ENCODE measurements around the gene NRM.

Gene NRM

GRCh38 chr6:30689985-30690384 lies 799 bp downstream of the NRM start:
- no peaks in the 10 kb centered on the region for H3K9me3 ChIP-seq (ENCODE audit: control extremely low read depth in 1 of 5, control insufficient read depth in 4 of 5, insufficient read depth in 2 of 5, low read depth in 1 of 5, low read length in 4 of 5)

DNA sequence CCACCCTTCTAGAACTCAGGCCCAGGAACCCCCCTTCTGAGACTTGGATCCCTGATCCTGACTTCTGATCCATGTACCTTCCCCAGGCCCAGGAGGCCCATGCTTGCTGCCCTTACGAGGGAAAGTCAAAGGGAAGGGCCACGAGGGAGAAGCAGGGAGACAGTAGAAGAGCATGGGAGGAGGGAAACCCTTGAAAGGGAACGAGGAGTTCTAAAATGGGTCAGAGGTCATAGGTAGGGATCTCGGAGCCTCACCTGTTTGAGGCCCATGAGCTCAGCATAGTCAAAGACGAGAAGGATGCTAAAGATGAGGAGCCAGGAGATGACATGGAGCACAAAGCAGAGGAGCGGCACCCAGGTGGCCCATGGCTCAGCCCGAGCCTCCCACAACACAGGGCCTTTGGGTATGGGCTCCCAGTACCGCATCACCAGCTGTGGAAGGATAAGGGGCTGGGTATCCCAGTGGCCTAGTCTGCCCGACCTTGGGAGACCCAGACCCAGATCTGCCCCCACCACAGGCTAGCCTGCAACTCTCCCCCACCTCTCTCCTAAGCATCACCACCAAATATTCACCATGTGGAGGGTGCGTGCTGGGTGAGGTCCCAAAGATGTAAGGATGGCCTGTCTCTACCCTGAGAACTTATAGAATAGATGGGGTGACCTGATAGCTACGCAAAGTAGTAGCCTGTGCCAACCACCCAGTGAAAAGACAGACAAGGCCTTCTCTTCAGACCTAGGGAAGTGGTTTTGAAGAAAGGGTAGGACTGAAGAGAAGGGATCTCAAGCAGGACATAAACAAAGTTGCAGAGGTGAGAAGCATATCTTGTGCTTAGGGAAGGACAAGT lies 1.5 kb downstream of the NRM start:
- no peak for DNase-seq
- POLR2A ChIA-PET = interaction anchor here (0.5 to 1.2 kb wide), 4 partner anchors 28 to 110 kb away, joined by 3 to 9 read pairs (median 3); no protein-coding TSS in a partner anchor
- H3K27me3 ChIP-seq (replicated peaks in 2 of 5; ENCODE audit: control insufficient read depth in 4 of 5, insufficient read depth in 5 of 5, low read length in 4 of 5) = no peaks in the 10 kb centered on the region
- peak overlapping the region in 1 of 2 experiments; percentile 59 for H3K27ac ChIP-seq (ENCODE audit: insufficient read depth in 1 of 2, low read depth in 1 of 2, low read length in 2 of 2, poor library complexity in 1 of 2, severe bottlenecking in 2 of 2)
- 88% methylated on average over 9 of the region's 11 CpGs for WGBS (ENCODE audit: insufficient coverage)
- peaks cover 0 to 9% (median 0%) of the 10 kb centered on the region in 4 experiments for H3K36me3 ChIP-seq (ENCODE audit: control insufficient read depth in 4 of 4, insufficient read depth in 4 of 4, low read length in 3 of 4)
- peak overlapping the region in 3 of 7 experiments; percentile 83 to 86 (median 86) for H3K4me3 ChIP-seq (ENCODE audit: control insufficient read depth in 1 of 7, extremely low read depth in 1 of 7, insufficient read depth in 4 of 7, low read depth in 2 of 7, low read length in 6 of 7)
- CTCF ChIA-PET = interaction anchor here (0.9 to 5.2 kb wide), 16 partner anchors 9 to 145 kb away, joined by 3 to 37 read pairs (median 4); partner anchors contain the start of genes MDC1 and TUBB
- no peaks in the 10 kb centered on the region for H3K9me3 ChIP-seq (ENCODE audit: control extremely low read depth in 1 of 5, control insufficient read depth in 4 of 5, insufficient read depth in 2 of 5, low read depth in 1 of 5, low read length in 4 of 5)
- peaks cover 16 to 59% (median 55%) of the 10 kb centered on the region in 4 experiments for H3K4me1 ChIP-seq (ENCODE audit: control extremely low read depth in 1 of 4, control insufficient read depth in 4 of 4, insufficient read depth in 4 of 4, low read length in 3 of 4)

More at GRCh38 chr6:30689985-30690384, 799 bp downstream of the NRM start:
- POLR2A ChIA-PET = interaction anchor here (0.8 to 1.2 kb wide), 2 partner anchors 31 to 38 kb away, joined by 3 to 9 read pairs; no protein-coding TSS in a partner anchor
- Histone ChIP-seq H3K36me3 (ENCODE audit: control insufficient read depth in 4 of 4, insufficient read depth in 4 of 4, low read length in 3 of 4) (peaks cover 0 to 8% (median 0%) of the 10 kb centered on the region in 4 experiments), H3K4me1 (ENCODE audit: control extremely low read depth in 1 of 4, control insufficient read depth in 4 of 4, insufficient read depth in 4 of 4, low read length in 3 of 4) (peaks cover 15 to 56% (median 50%) of the 10 kb centered on the region in 4 experiments), H3K27me3 (replicated peaks in 2 of 5; ENCODE audit: control insufficient read depth in 4 of 5, insufficient read depth in 5 of 5, low read length in 4 of 5) (no peaks in the 10 kb centered on the region), H3K4me3 (ENCODE audit: control insufficient read depth in 1 of 7, extremely low read depth in 1 of 7, insufficient read depth in 4 of 7, low read depth in 2 of 7, low read length in 6 of 7) (peak overlapping the region in 6 of 7 experiments; percentile 83 to 96 (median 86)), H3K27ac (ENCODE audit: insufficient read depth in 1 of 2, low read depth in 1 of 2, low read length in 2 of 2, poor library complexity in 1 of 2, severe bottlenecking in 2 of 2) (peak overlapping the region in 1 of 2 experiments; percentile 59)
- WGBS (ENCODE audit: insufficient coverage) = 46% methylated on average over 4 of the region's 4 CpGs
- no peak for DNase-seq
- CTCF ChIA-PET = interaction anchor here (1.0 to 5.2 kb wide), 6 partner anchors 10 to 33 kb away, joined by 3 to 37 read pairs (median 8); partner anchors contain the start of gene MDC1

- no peak for DNase-seq
- 100% methylated on average over 3 of the region's 9 CpGs for WGBS (ENCODE audit: insufficient coverage)
- H3K27me3 ChIP-seq (replicated peaks in 2 of 5; ENCODE audit: control insufficient read depth in 4 of 5, insufficient read depth in 5 of 5, low read length in 4 of 5) = no peaks in the 10 kb centered on the region
- CTCF ChIA-PET = interaction anchor here (0.9 to 5.2 kb wide), 11 partner anchors 9 to 144 kb away, joined by 3 to 37 read pairs (median 4); partner anchors contain the start of genes MDC1 and TUBB
- POLR2A ChIA-PET = interaction anchor here (0.5 to 1.7 kb wide), 4 partner anchors 16 to 110 kb away, joined by 3 to 13 read pairs (median 3); partner anchors contain the start of gene TUBB
- H3K27ac ChIP-seq (ENCODE audit: insufficient read depth in 1 of 2, low read depth in 1 of 2, low read length in 2 of 2, poor library complexity in 1 of 2, severe bottlenecking in 2 of 2) = no peak overlapping the region
- H3K4me1 ChIP-seq (ENCODE audit: control extremely low read depth in 1 of 4, control insufficient read depth in 4 of 4, insufficient read depth in 4 of 4, low read length in 3 of 4) = peaks cover 16 to 64% (median 58%) of the 10 kb centered on the region in 4 experiments
- peaks cover 0 to 9% (median 0%) of the 10 kb centered on the region in 4 experiments for H3K36me3 ChIP-seq (ENCODE audit: control insufficient read depth in 4 of 4, insufficient read depth in 4 of 4, low read length in 3 of 4)
- H3K9me3 ChIP-seq (ENCODE audit: control extremely low read depth in 1 of 5, control insufficient read depth in 4 of 5, insufficient read depth in 2 of 5, low read depth in 1 of 5, low read length in 4 of 5) = no peaks in the 10 kb centered on the region
- peak overlapping the region in 4 of 7 experiments; percentile 87 to 96 (median 89) for H3K4me3 ChIP-seq (ENCODE audit: control insufficient read depth in 1 of 7, extremely low read depth in 1 of 7, insufficient read depth in 4 of 7, low read depth in 2 of 7, low read length in 6 of 7)
Observed at GRCh38 chr6:30688569-30688968, 2.2 kb downstream of the NRM start.

DNA sequence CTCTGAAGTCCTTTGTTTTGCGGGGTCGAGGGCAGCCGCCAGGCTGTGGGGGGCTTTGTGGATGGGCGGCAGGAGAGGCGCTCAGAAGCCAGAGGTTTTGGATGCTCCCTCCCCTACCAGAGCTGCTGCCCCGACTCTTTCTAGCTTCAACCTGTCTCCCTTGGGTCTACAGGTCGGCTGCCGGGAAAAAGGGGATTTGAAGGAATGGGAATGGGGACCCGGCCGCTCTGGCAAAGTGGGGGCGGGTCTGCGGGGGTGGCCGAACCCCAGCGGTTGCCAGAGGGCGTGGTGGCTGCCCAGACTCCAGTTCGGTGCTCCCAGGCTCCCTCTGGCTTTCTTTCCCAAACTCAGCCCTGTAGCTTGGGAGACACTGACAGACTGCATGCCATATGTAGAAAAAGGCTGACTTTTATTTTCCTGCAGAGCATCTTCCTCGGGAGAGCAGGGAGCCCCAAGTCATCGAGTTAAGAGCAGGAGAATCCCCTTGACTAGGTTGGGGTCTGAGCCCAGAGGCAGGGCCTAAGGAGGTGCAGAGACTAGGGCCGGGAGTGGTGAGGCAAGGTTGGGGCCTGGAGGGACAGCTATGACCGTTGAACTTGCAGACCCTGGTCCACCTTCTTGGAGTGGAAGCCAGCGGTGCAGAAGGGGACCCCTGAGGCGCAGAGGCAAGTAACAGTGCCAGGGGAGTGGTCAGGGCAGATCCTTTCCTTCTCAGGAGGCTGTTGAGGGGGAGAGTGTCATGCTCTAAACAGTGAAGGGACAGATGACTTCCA lies 2.9 kb downstream of the NRM start:
- DNase-seq = no peak
- 25% methylated on average over 17 of the region's 22 CpGs for WGBS (ENCODE audit: insufficient coverage)
- CTCF ChIA-PET = interaction anchor here (1.2 to 5.2 kb wide), 9 partner anchors 8 to 143 kb away, joined by 3 to 37 read pairs (median 4); partner anchors contain the start of genes MDC1 and TUBB
- Histone ChIP-seq H3K4me3 (ENCODE audit: control insufficient read depth in 1 of 7, extremely low read depth in 1 of 7, insufficient read depth in 4 of 7, low read depth in 2 of 7, low read length in 6 of 7) (peak overlapping the region; percentile 85 to 96 (median 89)), H3K27me3 (replicated peaks in 2 of 5; ENCODE audit: control insufficient read depth in 4 of 5, insufficient read depth in 5 of 5, low read length in 4 of 5) (no peaks in the 10 kb centered on the region), H3K36me3 (ENCODE audit: control insufficient read depth in 4 of 4, insufficient read depth in 4 of 4, low read length in 3 of 4) (peaks cover 0 to 9% (median 0%) of the 10 kb centered on the region in 4 experiments), H3K9me3 (ENCODE audit: control extremely low read depth in 1 of 5, control insufficient read depth in 4 of 5, insufficient read depth in 2 of 5, low read depth in 1 of 5, low read length in 4 of 5) (no peaks in the 10 kb centered on the region), H3K4me1 (ENCODE audit: control extremely low read depth in 1 of 4, control insufficient read depth in 4 of 4, insufficient read depth in 4 of 4, low read length in 3 of 4) (peaks cover 16 to 71% (median 65%) of the 10 kb centered on the region in 4 experiments), H3K27ac (ENCODE audit: insufficient read depth in 1 of 2, low read depth in 1 of 2, low read length in 2 of 2, poor library complexity in 1 of 2, severe bottlenecking in 2 of 2) (peak overlapping the region; percentile 50 to 94)
- POLR2A ChIA-PET = interaction anchor here (0.6 to 1.7 kb wide), 5 partner anchors 17 to 33 kb away, joined by 3 to 13 read pairs (median 3); partner anchors contain the start of genes MDC1 and TUBB

GRCh38 chr6:30686908-30687658 lies 3.7 kb downstream of the NRM start:
- DNase-seq = peak; percentile 59 to 84 (median 78)
- CTCF ChIA-PET = interaction anchor here (1.8 to 5.2 kb wide), 2 partner anchors 7 to 18 kb away, joined by 6 to 37 read pairs; no protein-coding TSS in a partner anchor
- no peaks in the 10 kb centered on the region for H3K27me3 ChIP-seq (replicated peaks in 2 of 5; ENCODE audit: control insufficient read depth in 4 of 5, insufficient read depth in 5 of 5, low read length in 4 of 5)
- H3K9me3 ChIP-seq (ENCODE audit: control extremely low read depth in 1 of 5, control insufficient read depth in 4 of 5, insufficient read depth in 2 of 5, low read depth in 1 of 5, low read length in 4 of 5) = no peaks in the 10 kb centered on the region
- peak overlapping the region; percentile 85 to 96 (median 89) for H3K4me3 ChIP-seq (ENCODE audit: control insufficient read depth in 1 of 7, extremely low read depth in 1 of 7, insufficient read depth in 4 of 7, low read depth in 2 of 7, low read length in 6 of 7)
- H3K27ac ChIP-seq (ENCODE audit: insufficient read depth in 1 of 2, low read depth in 1 of 2, low read length in 2 of 2, poor library complexity in 1 of 2, severe bottlenecking in 2 of 2) = peak overlapping the region; percentile 66 to 94
- peaks cover 0 to 9% (median 0%) of the 10 kb centered on the region in 4 experiments for H3K36me3 ChIP-seq (ENCODE audit: control insufficient read depth in 4 of 4, insufficient read depth in 4 of 4, low read length in 3 of 4)
- POLR2A ChIA-PET = interaction anchor here (0.6 to 1.7 kb wide), 3 partner anchors 22 to 34 kb away, joined by 3 to 13 read pairs (median 4); partner anchors contain the start of genes MDC1 and TUBB
- H3K4me1 ChIP-seq (ENCODE audit: control extremely low read depth in 1 of 4, control insufficient read depth in 4 of 4, insufficient read depth in 4 of 4, low read length in 3 of 4) = peaks cover 16 to 77% (median 73%) of the 10 kb centered on the region in 4 experiments
- 0% methylated on average over 47 of the region's 52 CpGs for WGBS (ENCODE audit: insufficient coverage)
